IPS-18a (cell line): ENCODE measurements around the gene ILDR2.

ENCODE experiments used
- H3K27ac ChIP-seq: one replicate; pipeline ENCODE4 v1.5.1; 2013; ENCODE audit warnings: low read length
- H3K27me3 ChIP-seq: one replicate; pipeline ENCODE4 v1.6.1; 2013; ENCODE audit warnings: mild to moderate bottlenecking, low read length; ENCODE audit not compliant: control insufficient read depth, insufficient read depth
- H3K36me3 ChIP-seq: one replicate; pipeline ENCODE4 v1.6.1; 2013; ENCODE audit warnings: low read depth, low read length; ENCODE audit not compliant: control insufficient read depth
- H3K4me1 ChIP-seq: one replicate; pipeline ENCODE4 v1.6.1; 2013; ENCODE audit warnings: low read depth, low read length; ENCODE audit not compliant: control insufficient read depth
- H3K4me3 ChIP-seq: one replicate; pipeline ENCODE4 v1.5.1; 2013; ENCODE audit warnings: low read length
- H3K9ac ChIP-seq: one replicate; pipeline ENCODE4 v1.6.1; 2013; ENCODE audit warnings: mild to moderate bottlenecking, low read length, moderate library complexity
- H3K9me3 ChIP-seq: one replicate; pipeline ENCODE4 v1.6.1; 2013; ENCODE audit warnings: low read depth, low read length; ENCODE audit not compliant: control insufficient read depth

Gene ILDR2

GRCh38 chr1:166939741-166940375 lies 35.5 kb downstream of the ILDR2 start:
- Histone ChIP-seq H3K9me3 (no peaks in the 10 kb centered on the region), H3K27me3 (no peaks in the 10 kb centered on the region), H3K36me3 (no peaks in the 10 kb centered on the region), H3K4me3 (no peak overlapping the region), H3K27ac (no peak overlapping the region), H3K9ac (no peak overlapping the region), H3K4me1 (no peaks in the 10 kb centered on the region)

GRCh38 chr1:166937962-166938361 lies 37.4 kb downstream of the ILDR2 start:
- no peaks in the 10 kb centered on the region for H3K9me3 ChIP-seq
- H3K36me3 ChIP-seq = no peaks in the 10 kb centered on the region
- H3K27ac ChIP-seq = no peak overlapping the region
- H3K4me1 ChIP-seq = no peaks in the 10 kb centered on the region
- H3K27me3 ChIP-seq = no peaks in the 10 kb centered on the region
- no peak overlapping the region for H3K9ac ChIP-seq
- no peak overlapping the region for H3K4me3 ChIP-seq

- Histone ChIP-seq H3K9ac (no peak overlapping the region), H3K27me3 (no peaks in the 10 kb centered on the region), H3K27ac (no peak overlapping the region), H3K4me1 (no peaks in the 10 kb centered on the region), H3K4me3 (no peak overlapping the region), H3K36me3 (no peaks in the 10 kb centered on the region), H3K9me3 (no peaks in the 10 kb centered on the region)
These were observed 38.0 kb downstream of the ILDR2 start for GRCh38 chr1:166937329-166937728.

- Histone ChIP-seq H3K9me3 (no peaks in the 10 kb centered on the region), H3K27ac (no peak overlapping the region), H3K9ac (no peak overlapping the region), H3K4me1 (no peaks in the 10 kb centered on the region), H3K36me3 (no peaks in the 10 kb centered on the region), H3K4me3 (no peak overlapping the region), H3K27me3 (no peaks in the 10 kb centered on the region)
These were observed 41.7 kb downstream of the ILDR2 start for GRCh38 chr1:166933633-166934032.

GRCh38 chr1:166933140-166933539 lies 42.2 kb downstream of the ILDR2 start:
- Histone ChIP-seq H3K27me3 (no peaks in the 10 kb centered on the region), H3K4me1 (no peaks in the 10 kb centered on the region), H3K27ac (no peak overlapping the region), H3K9ac (no peak overlapping the region), H3K36me3 (no peaks in the 10 kb centered on the region), H3K9me3 (no peaks in the 10 kb centered on the region), H3K4me3 (no peak overlapping the region)

GRCh38 chr1:166929911-166930310 lies 45.4 kb downstream of the ILDR2 start:
- H3K9me3 ChIP-seq = no peaks in the 10 kb centered on the region
- H3K36me3 ChIP-seq = no peaks in the 10 kb centered on the region
- no peak overlapping the region for H3K4me3 ChIP-seq
- H3K4me1 ChIP-seq = peaks cover 6% of the 10 kb centered on the region
- H3K9ac ChIP-seq = no peak overlapping the region
- H3K27me3 ChIP-seq = no peaks in the 10 kb centered on the region
- no peak overlapping the region for H3K27ac ChIP-seq

- H3K9ac ChIP-seq = no peak overlapping the region
- H3K27me3 ChIP-seq = peaks cover 1% of the 10 kb centered on the region
- no peak overlapping the region for H3K4me3 ChIP-seq
- H3K36me3 ChIP-seq = no peaks in the 10 kb centered on the region
- peaks cover 6% of the 10 kb centered on the region for H3K4me1 ChIP-seq
- no peaks in the 10 kb centered on the region for H3K9me3 ChIP-seq
- no peak overlapping the region for H3K27ac ChIP-seq
These were observed 47.6 kb downstream of the ILDR2 start for GRCh38 chr1:166927701-166928100.

GRCh38 chr1:166925810-166926478 lies 49.4 kb downstream of the ILDR2 start:
- Histone ChIP-seq H3K27ac (no peak overlapping the region), H3K36me3 (no peaks in the 10 kb centered on the region), H3K9ac (no peak overlapping the region), H3K4me3 (no peak overlapping the region), H3K27me3 (peaks cover 19% of the 10 kb centered on the region), H3K4me1 (peaks cover 6% of the 10 kb centered on the region), H3K9me3 (no peaks in the 10 kb centered on the region)

GRCh38 chr1:166924823-166925541 lies 50.4 kb downstream of the ILDR2 start:
- H3K4me3 ChIP-seq = no peak overlapping the region
- peaks cover 29% of the 10 kb centered on the region for H3K27me3 ChIP-seq
- no peak overlapping the region for H3K9ac ChIP-seq
- H3K4me1 ChIP-seq = peaks cover 6% of the 10 kb centered on the region
- H3K36me3 ChIP-seq = no peaks in the 10 kb centered on the region
- H3K9me3 ChIP-seq = no peaks in the 10 kb centered on the region
- no peak overlapping the region for H3K27ac ChIP-seq

- H3K9me3 ChIP-seq = no peaks in the 10 kb centered on the region
- no peaks in the 10 kb centered on the region for H3K36me3 ChIP-seq
- peaks cover 2% of the 10 kb centered on the region for H3K4me1 ChIP-seq
- H3K9ac ChIP-seq = no peak overlapping the region
- H3K27ac ChIP-seq = no peak overlapping the region
- H3K4me3 ChIP-seq = peak overlapping the region; percentile 36
- peaks cover 40% of the 10 kb centered on the region for H3K27me3 ChIP-seq
These were observed 54.5 kb downstream of the ILDR2 start for GRCh38 chr1:166920561-166921475.

GRCh38 chr1:166918956-166919316 lies 56.4 kb downstream of the ILDR2 start:
- Histone ChIP-seq H3K27ac (no peak overlapping the region), H3K9me3 (no peaks in the 10 kb centered on the region), H3K27me3 (peaks cover 40% of the 10 kb centered on the region), H3K4me3 (no peak overlapping the region), H3K4me1 (no peaks in the 10 kb centered on the region), H3K9ac (no peak overlapping the region), H3K36me3 (no peaks in the 10 kb centered on the region)
